ENCODE results near the gene ZNF124.
"Not testable (repeated sequence)": the region's sequence is repeated elsewhere in the genome, so short reads cannot be mapped to it uniquely, and the experiment has no call there.

The ZNF124 gene

GRCh38 chr1:247189981-247190798 lies 18.4 kb upstream of the ZNF124 start:
- H3K4me3 Mint-ChIP-seq, result no peak overlapping the region
- H3K36me3 Mint-ChIP-seq (ENCODE audit: low read depth), result peaks cover 61% of the 10 kb centered on the region
- peaks cover 67% of the 10 kb centered on the region for H3K9me3 Mint-ChIP-seq
- no peaks in the 10 kb centered on the region for H3K27me3 Mint-ChIP-seq (ENCODE audit: low read depth)
- no peak overlapping the region for H3K27ac Mint-ChIP-seq
- no peaks in the 10 kb centered on the region for H3K4me1 Mint-ChIP-seq (ENCODE audit: low read depth)

- no peaks in the 10 kb centered on the region for H3K4me1 Mint-ChIP-seq (ENCODE audit: low read depth)
- H3K27ac Mint-ChIP-seq, result no peak overlapping the region
- no peak overlapping the region for H3K4me3 Mint-ChIP-seq
- H3K36me3 Mint-ChIP-seq (ENCODE audit: low read depth), result peaks cover 30% of the 10 kb centered on the region
- no peaks in the 10 kb centered on the region for H3K27me3 Mint-ChIP-seq (ENCODE audit: low read depth)
- H3K9me3 Mint-ChIP-seq, result peaks cover 49% of the 10 kb centered on the region
Measured at GRCh38 chr1:247185667-247186066, 13.8 kb upstream of the ZNF124 start.

- Mint-ChIP-seq H3K27me3 (ENCODE audit: low read depth) (no peaks in the 10 kb centered on the region), H3K27ac (no peak overlapping the region), H3K9me3 (peaks cover 45% of the 10 kb centered on the region), H3K4me3 (no peak overlapping the region), H3K4me1 (ENCODE audit: low read depth) (no peaks in the 10 kb centered on the region), H3K36me3 (ENCODE audit: low read depth) (peaks cover 17% of the 10 kb centered on the region)
Measured at GRCh38 chr1:247184254-247184653, 12.4 kb upstream of the ZNF124 start.

GRCh38 chr1:247182994-247183393 lies 11.2 kb upstream of the ZNF124 start:
- Mint-ChIP-seq H3K27ac (no peak overlapping the region), H3K4me3 (no peak overlapping the region), H3K4me1 (ENCODE audit: low read depth) (no peaks in the 10 kb centered on the region), H3K36me3 (ENCODE audit: low read depth) (peaks cover 13% of the 10 kb centered on the region), H3K27me3 (ENCODE audit: low read depth) (no peaks in the 10 kb centered on the region), H3K9me3 (peaks cover 48% of the 10 kb centered on the region)

GRCh38 chr1:247180581-247180980 lies 8.8 kb upstream of the ZNF124 start:
- H3K27ac Mint-ChIP-seq, result no peak overlapping the region
- H3K4me1 Mint-ChIP-seq (ENCODE audit: low read depth), result no peaks in the 10 kb centered on the region
- no peak overlapping the region for H3K4me3 Mint-ChIP-seq
- H3K36me3 Mint-ChIP-seq (ENCODE audit: low read depth), result peaks cover 4% of the 10 kb centered on the region
- H3K27me3 Mint-ChIP-seq (ENCODE audit: low read depth), result no peaks in the 10 kb centered on the region
- peaks cover 40% of the 10 kb centered on the region for H3K9me3 Mint-ChIP-seq

- H3K27me3 Mint-ChIP-seq (ENCODE audit: low read depth), result no peaks in the 10 kb centered on the region
- no peak overlapping the region for H3K27ac Mint-ChIP-seq
- H3K4me1 Mint-ChIP-seq (ENCODE audit: low read depth), result no peaks in the 10 kb centered on the region
- H3K9me3 Mint-ChIP-seq, result peaks cover 25% of the 10 kb centered on the region
- no peak overlapping the region for H3K4me3 Mint-ChIP-seq
- H3K36me3 Mint-ChIP-seq (ENCODE audit: low read depth), result peaks cover 2% of the 10 kb centered on the region
Measured at GRCh38 chr1:247177755-247178154, 5.9 kb upstream of the ZNF124 start.

GRCh38 chr1:247175458-247175857 lies 3.6 kb upstream of the ZNF124 start:
- H3K36me3 Mint-ChIP-seq (ENCODE audit: low read depth), result peaks cover 1% of the 10 kb centered on the region
- H3K4me1 Mint-ChIP-seq (ENCODE audit: low read depth), result peaks cover 1% of the 10 kb centered on the region
- no peaks in the 10 kb centered on the region for H3K27me3 Mint-ChIP-seq (ENCODE audit: low read depth)
- H3K4me3 Mint-ChIP-seq, result no peak overlapping the region
- peaks cover 22% of the 10 kb centered on the region for H3K9me3 Mint-ChIP-seq
- no peak overlapping the region for H3K27ac Mint-ChIP-seq

- Mint-ChIP-seq H3K36me3 (ENCODE audit: low read depth) (peaks cover 12% of the 10 kb centered on the region), H3K27ac (no peak overlapping the region)
Measured at GRCh38 chr1:247173431-247173830, 1.6 kb upstream of the ZNF124 start.

GRCh38 chr1:247172996-247173395 lies 1.2 kb upstream of the ZNF124 start:
- no peaks in the 10 kb centered on the region for H3K27me3 Mint-ChIP-seq (ENCODE audit: low read depth)
- H3K9me3 Mint-ChIP-seq, result peaks cover 11% of the 10 kb centered on the region
- no peak overlapping the region for H3K27ac Mint-ChIP-seq
- H3K36me3 Mint-ChIP-seq (ENCODE audit: low read depth), result peaks cover 13% of the 10 kb centered on the region
- H3K4me3 Mint-ChIP-seq, result no peak overlapping the region
- H3K4me1 Mint-ChIP-seq (ENCODE audit: low read depth), result peaks cover 5% of the 10 kb centered on the region

More at GRCh38 chr1:247173431-247173830, 1.6 kb upstream of the ZNF124 start:
- no peaks in the 10 kb centered on the region for H3K27me3 Mint-ChIP-seq (ENCODE audit: low read depth)
- peaks cover 5% of the 10 kb centered on the region for H3K4me1 Mint-ChIP-seq (ENCODE audit: low read depth)
- H3K9me3 Mint-ChIP-seq, result peaks cover 11% of the 10 kb centered on the region
- no peak overlapping the region for H3K4me3 Mint-ChIP-seq

- H3K36me3 Mint-ChIP-seq (ENCODE audit: low read depth), result peaks cover 25% of the 10 kb centered on the region
- H3K9me3 Mint-ChIP-seq, result peaks cover 26% of the 10 kb centered on the region
- not testable (repeated sequence) for H3K4me3 Mint-ChIP-seq
Measured at GRCh38 chr1:247171443-247171842, 377 bp downstream of the ZNF124 start.

GRCh38 chr1:247165674-247166073 lies 6.1 kb downstream of the ZNF124 start:
- no peak overlapping the region for H3K4me3 Mint-ChIP-seq
- peaks cover 75% of the 10 kb centered on the region for H3K9me3 Mint-ChIP-seq
- H3K27me3 Mint-ChIP-seq (ENCODE audit: low read depth), result no peaks in the 10 kb centered on the region
- H3K27ac Mint-ChIP-seq, result no peak overlapping the region
- H3K36me3 Mint-ChIP-seq (ENCODE audit: low read depth), result peaks cover 68% of the 10 kb centered on the region
- H3K4me1 Mint-ChIP-seq (ENCODE audit: low read depth), result peaks cover 7% of the 10 kb centered on the region

More at GRCh38 chr1:247171443-247171842, 377 bp downstream of the ZNF124 start:
- H3K27ac Mint-ChIP-seq; H3K4me1 Mint-ChIP-seq (ENCODE audit: low read depth); H3K27me3 Mint-ChIP-seq (ENCODE audit: low read depth): not testable (repeated sequence)

- peaks cover 71% of the 10 kb centered on the region for H3K36me3 Mint-ChIP-seq (ENCODE audit: low read depth)
- peaks cover 79% of the 10 kb centered on the region for H3K9me3 Mint-ChIP-seq
- peaks cover 3% of the 10 kb centered on the region for H3K4me1 Mint-ChIP-seq (ENCODE audit: low read depth)
- H3K27ac Mint-ChIP-seq, result no peak overlapping the region
- no peaks in the 10 kb centered on the region for H3K27me3 Mint-ChIP-seq (ENCODE audit: low read depth)
- H3K4me3 Mint-ChIP-seq, result no peak overlapping the region
Measured at GRCh38 chr1:247164694-247165093, 7.1 kb downstream of the ZNF124 start.

- H3K9me3 Mint-ChIP-seq, result peaks cover 77% of the 10 kb centered on the region
Measured at GRCh38 chr1:247156787-247157232, 15.0 kb downstream of the ZNF124 start.

GRCh38 chr1:247147781-247148180 lies 24.0 kb downstream of the ZNF124 start:
- peaks cover 40% of the 10 kb centered on the region for H3K36me3 Mint-ChIP-seq (ENCODE audit: low read depth)
- H3K4me3 Mint-ChIP-seq, result no peak overlapping the region
- H3K4me1 Mint-ChIP-seq (ENCODE audit: low read depth), result no peaks in the 10 kb centered on the region
- H3K27me3 Mint-ChIP-seq (ENCODE audit: low read depth), result no peaks in the 10 kb centered on the region
- no peak overlapping the region for H3K27ac Mint-ChIP-seq
- peaks cover 56% of the 10 kb centered on the region for H3K9me3 Mint-ChIP-seq

More at GRCh38 chr1:247156787-247157232, 15.0 kb downstream of the ZNF124 start:
- H3K4me3 Mint-ChIP-seq, result no peak overlapping the region
- H3K27ac Mint-ChIP-seq, result no peak overlapping the region
- no peaks in the 10 kb centered on the region for H3K27me3 Mint-ChIP-seq (ENCODE audit: low read depth)
- peaks cover 74% of the 10 kb centered on the region for H3K36me3 Mint-ChIP-seq (ENCODE audit: low read depth)
- no peaks in the 10 kb centered on the region for H3K4me1 Mint-ChIP-seq (ENCODE audit: low read depth)

- H3K36me3 Mint-ChIP-seq (ENCODE audit: low read depth), result peaks cover 39% of the 10 kb centered on the region
- peaks cover 57% of the 10 kb centered on the region for H3K9me3 Mint-ChIP-seq
- H3K27ac Mint-ChIP-seq; H3K27me3 Mint-ChIP-seq (ENCODE audit: low read depth); H3K4me1 Mint-ChIP-seq (ENCODE audit: low read depth); H3K4me3 Mint-ChIP-seq: not testable (repeated sequence)
Measured at GRCh38 chr1:247147120-247147519, 24.7 kb downstream of the ZNF124 start.

Measured in T-helper 1 cell treated with Interleukin-12 subunit alpha and Interleukin-12 subunit beta and Interleukin-4 antibody, amounts not matched to agents 30 μg/mL and 1 μg/mL, for 36 hours (primary cell).